SK-N-MC (cell line): ENCODE results near the gene DNHD1.

ENCODE experiments used
- EZH2 ChIP-seq: fragments of 200-600 bp; sonication (generic); IDR thresholded peaks from one replicate; pipeline ENCODE4 v1.6.1; 2017; ENCODE audit warnings: antibody characterized with exemption
- FOXP2 ChIP-seq: optimal IDR thresholded peaks from 2 replicates; pipeline ENCODE3; 2011; ENCODE audit warnings: mild to moderate bottlenecking, moderate library complexity; ENCODE audit not compliant: insufficient read depth; ENCODE audit errors: extremely low read length, control extremely low read depth
- POLR2AphosphoS5 ChIP-seq: IDR thresholded peaks from 2 replicates; pipeline ENCODE4 v1.6.1; 2012; ENCODE audit warnings: mild to moderate bottlenecking, low read depth, low read length, borderline replicate concordance

- TF ChIP-seq POLR2AphosphoS5 (no peak), EZH2 (no peak), FOXP2 (no peak)
Measured at GRCh38 chr11:6567371-6567745, 70.3 kb downstream of the DNHD1 start.
